GM12878 (cell line): Measurements from ENCODE around the gene ZCCHC17.

Experiments
- BHLHE40 ChIP-seq, 2 experiments: fragments of 450-650 bp in 1 of 2; IDR thresholded peaks; 2 replicates each; pipeline ENCODE4 v1.6.1; 2011 to 2017; ENCODE audit warnings: low read depth in 2 of 2, borderline replicate concordance in 1 of 2, improper control_type of control experiment in 1 of 2, low read length in 1 of 2, mild to moderate bottlenecking in 1 of 2
- DPF2 ChIP-seq: fragments of 450-650 bp; IDR thresholded peaks from 2 replicates; pipeline ENCODE4 v1.6.1; 2017; ENCODE audit warnings: mild to moderate bottlenecking
- FOXK2 ChIP-seq: fragments of 450-650 bp; IDR thresholded peaks from 2 replicates; pipeline ENCODE4 v1.6.1; 2017; ENCODE audit warnings: mild to moderate bottlenecking, moderate library complexity
- MTA3 ChIP-seq: IDR thresholded peaks from 2 replicates; pipeline ENCODE4 v1.6.1; 2012; ENCODE audit warnings: low read length, inconsistent platforms, borderline replicate concordance
- MXI1 ChIP-seq: fragments of 150-350 bp; IDR thresholded peaks from 2 replicates; pipeline ENCODE4 v1.6.1; 2011; ENCODE audit warnings: low read depth, mild to moderate bottlenecking, inconsistent platforms, low read length, improper control_type of control experiment
- MYC ChIP-seq: IDR thresholded peaks from 2 replicates; pipeline ENCODE4 v1.6.1; 2011; ENCODE audit warnings: mild to moderate bottlenecking, low read length, moderate library complexity, inconsistent platforms; ENCODE audit not compliant: insufficient read depth, insufficient replicate concordance, insufficient read length, severe bottlenecking
- NFYA ChIP-seq: IDR thresholded peaks from 2 replicates; pipeline ENCODE4 v1.6.1; 2011; ENCODE audit warnings: low read depth, mild to moderate bottlenecking, low read length, improper control_type of control experiment, borderline replicate concordance
- POLR2A ChIP-seq: IDR thresholded peaks from 2 replicates; pipeline ENCODE4 v1.6.1; 2011; ENCODE audit warnings: low read depth, mild to moderate bottlenecking, low read length
- ZBED1 ChIP-seq: IDR thresholded peaks from 2 replicates; pipeline ENCODE4 v1.6.1; 2016; ENCODE audit warnings: borderline replicate concordance

- no peak for TF ChIP-seq MYC
- no peak for TF ChIP-seq BHLHE40 (IDR thresholded peaks at IDR 0.05; ENCODE audit: borderline replicate concordance in 1 of 2, low read depth in 2 of 2, low read length in 1 of 2)
- no peak for TF ChIP-seq FOXK2
- TF ChIP-seq DPF2 = no peak
- no peak for TF ChIP-seq MTA3
- TF ChIP-seq ZBED1 = no peak
- no peak for TF ChIP-seq POLR2A
- TF ChIP-seq NFYA = no peak
- no peak for TF ChIP-seq MXI1
Observed at GRCh38 chr1:31370021-31370420, 73.2 kb downstream of the ZCCHC17 start.
